Iris pigment epithelial cell (primary cell): ENCODE measurements around the gene BMPR1A.

Experiments used
- DNase-seq: peaks from one replicate; pipeline ENCODE4 v3.0.0-alpha.2; 2011; ENCODE audit warnings: low read depth

BMPR1A gene

GRCh38 chr10:86956848-86957448 is 200.5 kb downstream of the BMPR1A start:
- DNase-seq, result no peak

- no peak for DNase-seq
These were observed 201.2 kb downstream of the BMPR1A start, which contains the start of gene MMRN2 for GRCh38 chr10:86957471-86958115. Gene MMRN2 (minus strand): TSS chr10:86957615. CDS start chr10:86957541, 74 bp downstream.

DNA sequence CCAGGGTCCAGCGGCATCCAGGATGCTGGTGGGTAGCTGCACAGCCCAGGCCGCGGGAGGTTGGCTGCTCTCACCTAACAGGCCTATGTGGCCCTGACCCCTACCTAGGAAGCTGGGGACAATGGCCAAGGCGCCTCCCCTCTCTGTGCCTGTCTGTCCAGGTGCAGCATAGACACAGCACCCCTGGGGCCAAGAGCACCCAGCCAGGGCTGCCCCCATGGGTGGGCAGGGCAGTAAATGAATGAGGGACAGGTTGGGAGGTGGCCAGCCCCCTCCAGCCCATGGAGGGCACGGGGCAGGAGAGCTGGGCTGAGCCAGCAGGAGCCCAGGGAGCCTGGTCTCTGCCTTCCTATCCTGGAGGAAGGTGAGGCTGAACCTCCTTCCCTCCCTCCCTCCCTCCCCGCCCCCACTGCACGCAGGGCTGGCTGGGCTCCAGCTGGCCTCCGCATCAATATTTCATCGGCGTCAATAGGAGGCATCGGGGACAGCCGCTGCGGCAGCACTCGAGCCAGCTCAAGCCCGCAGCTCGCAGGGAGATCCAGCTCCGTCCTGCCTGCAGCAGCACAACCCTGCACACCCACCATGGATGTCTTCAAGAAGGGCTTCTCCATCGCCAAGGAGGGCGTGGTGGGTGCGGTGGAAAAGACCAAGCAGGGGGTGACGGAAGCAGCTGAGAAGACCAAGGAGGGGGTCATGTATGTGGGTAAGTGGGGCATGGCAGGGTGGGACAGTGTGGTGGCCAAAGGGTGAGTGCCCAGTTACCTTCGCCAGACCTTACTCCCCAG is 201.9 kb downstream of the BMPR1A start, which contains the start of gene SNCG:
Gene SNCG, plus strand, starts transcription at position 484 of the 785 bp plus-strand sequence. Its CDS starts 99 bp downstream, at position 583.
- no peak for DNase-seq

- peak; percentile 79 for DNase-seq
These were observed 202.7 kb downstream of the BMPR1A start for GRCh38 chr10:86958901-86959736.

GRCh38 chr10:86959737-86960002 is 203.3 kb downstream of the BMPR1A start:
- no peak for DNase-seq

GRCh38 chr10:86960003-86960862 is 203.8 kb downstream of the BMPR1A start:
- DNase-seq, result peak; percentile 78

DNA sequence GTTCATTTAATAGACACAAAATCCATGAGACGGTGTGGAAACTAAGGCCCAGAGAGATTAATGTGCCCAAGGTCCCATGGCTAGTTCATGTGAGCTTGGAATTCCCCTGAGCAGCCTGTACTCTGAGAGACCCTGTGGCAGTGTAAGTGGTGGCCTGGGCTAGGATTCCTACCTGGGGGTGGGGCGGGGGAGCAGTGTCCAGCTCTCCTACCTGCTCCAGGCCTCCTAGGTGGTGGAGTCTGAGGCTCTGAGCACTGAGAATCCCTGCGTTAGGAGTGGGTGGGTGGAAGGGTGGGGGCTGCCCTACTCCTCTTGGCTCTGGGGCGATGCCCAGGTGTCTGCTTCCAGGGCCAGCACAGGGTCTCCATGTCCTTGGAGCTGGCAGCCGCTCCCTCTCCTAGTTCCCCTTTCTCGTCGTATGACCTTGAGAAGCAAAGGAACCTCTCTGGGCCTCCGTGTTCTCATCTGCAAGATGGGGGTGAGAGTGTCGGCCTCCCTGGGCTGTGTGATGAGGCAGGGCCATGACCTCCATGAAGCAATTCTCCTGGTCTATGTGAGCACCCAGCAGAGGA is 204.5 kb downstream of the BMPR1A start:
- no peak for DNase-seq

GRCh38 chr10:86961481-86962091 is 205.2 kb downstream of the BMPR1A start:
- no peak for DNase-seq

- DNase-seq, result no peak
These were observed 205.9 kb downstream of the BMPR1A start for GRCh38 chr10:86962136-86962980.

- DNase-seq, result no peak
These were observed 206.5 kb downstream of the BMPR1A start for GRCh38 chr10:86962981-86963310.

DNA sequence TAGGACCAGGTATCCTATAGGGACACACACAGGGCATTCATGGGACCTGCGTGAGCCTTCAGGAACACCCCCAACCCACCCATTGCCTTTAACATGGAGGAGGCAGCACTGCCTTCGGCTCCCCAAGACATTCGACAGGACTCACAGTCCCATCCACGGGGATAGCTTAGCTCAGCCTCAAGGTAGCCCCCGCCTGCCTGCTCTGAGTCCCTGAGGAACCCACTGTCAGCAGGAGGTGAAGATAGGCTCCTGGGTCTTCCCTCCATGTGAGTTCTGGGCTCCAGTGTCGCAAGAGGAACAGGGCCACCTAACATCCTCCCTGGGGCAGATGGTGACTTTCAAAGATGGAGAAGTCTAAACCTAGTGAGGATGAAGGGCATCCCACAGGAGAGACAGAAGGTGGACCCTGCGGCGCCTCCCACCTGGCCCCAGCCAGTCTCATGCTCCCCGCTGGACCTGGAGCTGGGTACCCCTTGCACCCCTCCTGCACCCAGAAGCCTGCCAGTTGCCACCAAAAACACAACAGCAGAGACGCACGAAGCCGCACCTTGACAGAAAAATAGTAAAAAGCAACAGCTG is 207.0 kb downstream of the BMPR1A start:
- no peak for DNase-seq

DNA sequence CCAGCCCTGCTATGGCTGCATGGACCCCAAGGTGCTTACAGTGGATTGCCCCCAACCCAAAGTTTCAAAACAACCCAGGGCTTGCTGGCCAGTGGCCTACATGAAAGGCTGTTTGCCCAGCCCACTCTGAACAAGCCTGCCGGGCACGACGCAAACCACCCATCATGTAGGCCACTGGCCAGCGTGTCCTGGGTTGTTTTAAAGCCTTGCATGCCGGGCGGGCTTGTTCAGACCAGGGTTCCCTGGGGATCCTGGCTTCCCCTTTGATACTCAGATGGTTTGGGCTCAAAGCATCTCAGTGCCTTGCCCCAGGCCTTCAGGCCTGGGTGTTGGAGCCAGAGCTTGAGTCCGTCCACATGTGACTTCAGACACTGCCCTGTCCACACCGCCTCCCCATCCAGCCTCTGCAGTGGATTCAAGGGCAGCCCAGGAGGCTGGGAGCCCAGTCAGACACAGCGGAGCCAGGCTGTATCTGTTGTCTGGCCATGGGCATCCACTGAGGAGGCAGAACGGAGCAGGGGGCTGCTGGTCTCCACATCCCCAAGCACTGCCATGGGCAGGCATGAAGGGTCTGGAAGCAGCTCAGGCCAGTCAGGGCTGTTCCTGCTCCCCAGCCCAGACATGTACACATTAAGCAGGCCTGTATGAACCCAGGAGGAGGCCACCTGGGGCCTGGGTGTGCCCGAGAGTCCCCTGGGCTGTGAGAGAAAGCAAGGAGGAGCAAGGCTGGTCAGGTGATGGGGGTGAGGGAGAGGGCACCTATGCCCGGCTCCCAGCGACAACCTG is 207.8 kb downstream of the BMPR1A start:
- no peak for DNase-seq

DNA sequence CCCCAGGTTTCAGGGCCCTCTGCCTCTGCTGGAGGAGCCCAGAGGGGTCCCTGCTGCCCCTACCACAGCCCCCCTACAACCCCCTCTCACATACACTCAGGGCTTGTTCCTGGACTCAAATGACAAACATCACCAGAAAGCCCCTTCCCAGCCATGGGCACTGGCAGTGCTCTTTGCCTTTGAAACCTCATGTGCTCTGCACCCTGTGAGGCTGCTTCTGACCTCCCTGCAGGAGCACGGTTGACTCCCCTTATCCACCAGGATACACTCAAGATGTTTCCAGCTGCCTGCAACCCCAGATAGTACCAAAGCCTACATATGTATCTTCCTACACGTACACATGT is 208.4 kb downstream of the BMPR1A start:
- DNase-seq, result no peak

DNA sequence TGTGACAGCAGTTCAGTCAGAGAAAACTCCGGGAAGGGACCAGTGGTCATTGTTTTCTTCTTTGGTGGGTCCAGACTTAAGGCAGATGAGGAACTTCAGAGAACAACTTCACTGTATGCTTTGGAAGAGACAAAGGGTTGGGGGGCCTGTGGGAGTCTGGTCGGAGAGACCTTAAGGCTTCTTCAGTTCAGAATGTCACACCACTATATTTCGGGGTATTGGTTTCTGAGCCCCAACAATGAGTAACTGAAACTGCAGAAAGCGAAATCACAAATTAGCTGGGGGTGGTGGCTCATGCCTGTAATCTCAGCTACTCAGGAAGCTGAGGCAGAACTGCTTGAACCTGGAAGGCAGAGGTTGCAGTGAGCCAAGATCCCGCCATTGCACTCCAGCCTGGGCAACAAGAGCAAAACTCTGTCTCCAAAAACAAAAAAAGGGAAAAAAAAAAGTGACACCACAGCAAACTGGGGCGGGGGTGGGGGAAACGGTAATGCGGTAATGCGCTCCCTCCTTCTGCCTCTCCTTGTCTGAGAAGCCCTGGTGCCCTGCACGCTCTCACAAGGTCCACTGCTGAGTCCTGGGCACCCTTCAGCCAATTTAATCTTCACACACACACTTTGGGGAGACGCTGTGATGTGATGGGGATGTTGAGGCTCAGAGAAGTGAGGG is 209.7 kb downstream of the BMPR1A start:
- no peak for DNase-seq

DNA sequence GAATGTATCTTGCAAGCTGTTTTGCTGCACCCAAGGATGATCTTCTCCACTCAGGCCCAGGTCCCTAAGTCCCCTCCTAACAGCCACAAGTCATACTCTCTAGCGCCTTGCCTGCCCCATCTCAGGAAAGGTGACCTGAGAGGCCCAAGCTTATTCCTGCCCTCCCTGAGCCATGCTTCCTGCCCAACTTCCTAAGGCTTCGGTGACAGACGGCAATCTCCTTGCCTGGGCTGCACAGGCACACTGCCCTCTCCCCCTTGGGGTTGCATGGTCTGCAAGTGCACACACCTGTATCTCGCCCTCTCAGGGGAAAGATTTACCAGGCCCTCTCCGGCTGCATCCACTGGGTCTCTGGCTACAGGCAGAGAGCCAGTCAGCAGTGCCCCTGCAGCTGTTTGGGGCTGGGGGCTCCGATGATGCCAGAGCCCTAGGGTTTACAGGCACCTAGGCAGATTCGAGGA is 211.1 kb downstream of the BMPR1A start:
- DNase-seq, result no peak

DNA sequence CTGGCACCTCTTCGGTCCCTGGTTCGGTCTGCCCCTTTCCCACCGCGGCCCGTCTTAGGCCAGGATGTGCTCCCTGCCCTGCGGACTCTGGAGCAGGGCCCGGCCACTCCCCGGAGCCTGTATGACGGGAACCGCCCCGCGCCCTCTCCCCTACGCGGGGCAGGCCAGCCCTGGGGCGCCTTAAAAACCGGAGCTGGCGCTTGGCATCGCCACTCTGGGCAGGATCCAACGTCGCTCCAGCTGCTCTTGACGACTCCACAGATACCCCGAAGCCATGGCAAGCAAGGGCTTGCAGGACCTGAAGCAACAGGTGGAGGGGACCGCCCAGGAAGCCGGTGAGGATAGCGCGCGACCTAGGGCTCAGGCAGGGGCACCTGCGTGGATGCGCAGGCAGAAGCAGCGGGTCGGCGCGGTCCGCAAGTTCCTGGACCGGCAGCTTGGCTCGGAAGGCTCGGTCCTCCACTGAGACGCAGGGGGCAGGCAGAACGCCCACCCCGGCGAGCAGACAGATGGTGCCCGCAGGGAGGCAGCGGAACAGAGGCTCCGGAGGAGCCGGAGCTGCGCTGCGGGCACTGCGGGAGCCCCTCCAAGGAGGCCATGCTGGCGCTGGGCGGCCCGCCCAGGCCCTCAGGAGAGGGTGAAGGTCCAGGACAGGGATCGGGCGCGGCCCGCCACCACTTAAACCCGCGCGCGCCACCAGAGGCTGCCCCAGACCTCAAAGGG is 212.0 kb downstream of the BMPR1A start, which contains the start of gene ADIRF:
Gene ADIRF, plus strand, starts transcription at position 212 of the 723 bp plus-strand sequence. Its CDS starts 63 bp downstream, at position 275.
- DNase-seq, result no peak

DNA sequence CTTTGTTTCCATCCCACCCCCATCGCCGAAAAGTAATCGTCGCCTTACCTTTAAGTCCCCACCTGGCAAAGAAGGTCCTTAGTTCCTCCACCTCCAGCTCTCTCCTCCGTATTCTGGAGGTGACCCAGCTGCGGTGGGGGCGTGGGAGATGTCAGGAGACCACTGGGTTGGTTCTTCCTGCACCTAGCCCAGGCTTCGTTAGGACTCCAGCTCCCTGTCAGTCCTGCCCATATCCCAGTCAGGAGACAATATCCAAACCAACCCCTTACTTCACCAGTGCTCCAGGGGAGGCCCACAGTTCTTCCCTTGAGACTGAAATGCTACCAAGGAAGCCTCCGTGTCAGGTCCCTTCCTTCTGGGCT is 212.6 kb downstream of the BMPR1A start:
- no peak for DNase-seq
